Thyroid gland (tissue), 4 donors: Measurements from ENCODE around the gene SEMA5B.

Experiments used
- POLR2A ChIP-seq, 2 donors: fragments of 450-650 bp; IDR thresholded peaks; one replicate each; pipeline ENCODE4 v1.6.1; 2017; ENCODE audit warnings: antibody characterized with exemption in 2 of 2, mild to moderate bottlenecking in 2 of 2, moderate library complexity in 1 of 2
- TF ChIP-seq, protein P1 (sequence below), 6 experiments: fragments of 200-600 bp in 3 of 6; fragments of 450-650 bp in 3 of 6; sonication (generic) in 3 of 6; IDR thresholded peaks; one replicate each; pipeline ENCODE4 v1.5.1; 2016 to 2019; ENCODE audit warnings: antibody characterized with exemption in 6 of 6, mild to moderate bottlenecking in 2 of 6, inconsistent platforms in 1 of 6, moderate library complexity in 1 of 6

DNA sequence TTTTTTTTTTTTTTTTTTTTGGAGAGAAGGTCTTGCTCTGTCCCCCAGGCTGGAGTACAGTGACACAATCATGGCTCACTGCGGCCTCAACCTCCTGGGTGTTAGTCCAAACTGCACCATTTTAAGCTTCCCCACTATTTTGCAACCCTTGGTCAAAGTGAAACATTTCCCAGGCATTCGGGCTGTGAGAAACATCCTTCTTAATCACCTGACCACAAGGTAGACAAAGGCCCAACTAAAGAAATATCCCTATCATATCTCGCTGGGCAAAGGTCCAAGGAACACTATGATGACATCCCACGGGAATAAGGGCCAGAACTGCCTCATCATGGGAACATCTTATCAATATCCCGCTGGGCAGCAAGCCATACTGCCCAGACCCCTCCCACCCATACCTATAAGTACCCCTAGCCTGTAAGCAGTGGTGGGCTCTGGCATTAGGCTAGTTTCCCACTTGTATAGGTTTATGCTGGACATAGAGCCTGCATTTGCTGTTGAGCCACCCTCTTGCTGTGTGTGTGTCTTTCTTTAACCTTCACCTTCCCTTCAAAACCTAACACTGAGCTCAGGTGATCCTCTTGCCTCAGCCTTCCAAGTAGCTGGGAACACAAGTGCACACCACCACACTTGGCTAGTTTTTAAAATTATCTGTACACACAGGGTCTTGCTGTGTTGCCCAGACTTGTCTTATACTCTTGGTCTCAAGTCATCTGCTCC, 95.2 kb downstream of the SEMA5B start:
- TF ChIP-seq, protein P1, sequence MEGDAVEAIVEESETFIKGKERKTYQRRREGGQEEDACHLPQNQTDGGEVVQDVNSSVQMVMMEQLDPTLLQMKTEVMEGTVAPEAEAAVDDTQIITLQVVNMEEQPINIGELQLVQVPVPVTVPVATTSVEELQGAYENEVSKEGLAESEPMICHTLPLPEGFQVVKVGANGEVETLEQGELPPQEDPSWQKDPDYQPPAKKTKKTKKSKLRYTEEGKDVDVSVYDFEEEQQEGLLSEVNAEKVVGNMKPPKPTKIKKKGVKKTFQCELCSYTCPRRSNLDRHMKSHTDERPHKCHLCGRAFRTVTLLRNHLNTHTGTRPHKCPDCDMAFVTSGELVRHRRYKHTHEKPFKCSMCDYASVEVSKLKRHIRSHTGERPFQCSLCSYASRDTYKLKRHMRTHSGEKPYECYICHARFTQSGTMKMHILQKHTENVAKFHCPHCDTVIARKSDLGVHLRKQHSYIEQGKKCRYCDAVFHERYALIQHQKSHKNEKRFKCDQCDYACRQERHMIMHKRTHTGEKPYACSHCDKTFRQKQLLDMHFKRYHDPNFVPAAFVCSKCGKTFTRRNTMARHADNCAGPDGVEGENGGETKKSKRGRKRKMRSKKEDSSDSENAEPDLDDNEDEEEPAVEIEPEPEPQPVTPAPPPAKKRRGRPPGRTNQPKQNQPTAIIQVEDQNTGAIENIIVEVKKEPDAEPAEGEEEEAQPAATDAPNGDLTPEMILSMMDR (IDR thresholded peaks at IDR 0.05), result no peak
- no peak for TF ChIP-seq POLR2A (IDR thresholded peaks at IDR 0.05)
